Neural crest cell (in vitro differentiated cells): ENCODE data around the gene SLC13A4. TPM values are rescaled to one million over a fixed set of nuclear protein-coding genes. Genes with fewer than 3 reads are reported as not detected.

Source experiments
- DNase-seq: peaks from one replicate; pipeline ENCODE4 v3.0.0; 2021; ENCODE audit warnings: low read depth, mixed read lengths, low spot score
- H3K27ac Mint-ChIP-seq: one replicate; pipeline ENCODE4 v1.8.0; 2021; ENCODE audit warnings: mild to moderate bottlenecking, mixed read lengths; ENCODE audit not compliant: unreplicated experiment
- H3K27me3 Mint-ChIP-seq: 2 replicates; pipeline ENCODE4 v1.8.0; 2021; ENCODE audit warnings: low read depth, mild to moderate bottlenecking, mixed read lengths
- H3K36me3 Mint-ChIP-seq: 2 replicates; pipeline ENCODE4 v1.8.0; 2021; ENCODE audit warnings: low read depth, mild to moderate bottlenecking, mixed read lengths
- H3K4me1 Mint-ChIP-seq: 2 replicates; pipeline ENCODE4 v1.8.0; 2021; ENCODE audit warnings: mixed read lengths
- H3K4me3 Mint-ChIP-seq: one replicate; pipeline ENCODE4 v1.8.0; 2021; ENCODE audit warnings: mild to moderate bottlenecking, mixed read lengths
- H3K9me3 Mint-ChIP-seq: 2 replicates; pipeline ENCODE4 v1.8.0; 2021; ENCODE audit warnings: mixed read lengths
- CTCF ChIP-seq: fragments of 200-600 bp; sonication (generic); conservative IDR thresholded peaks from 2 replicates; pipeline ENCODE4 v1.5.0; 2021; ENCODE audit warnings: antibody characterized with exemption, mild to moderate bottlenecking
- total RNA-seq: library from RNA; stranded (reverse); gene quantifications from 2 replicates; pipeline ENCODE4 v1.2.1, GENCODE V29; 2021

Gene SLC13A4
- total RNA-seq, 1 donor from 2014 or later: 0.68 TPM

- Mint-ChIP-seq H3K27ac (no peak overlapping the region), H3K36me3 (no peaks in the 10 kb centered on the region), H3K27me3 (no peaks in the 10 kb centered on the region), H3K9me3 (no peaks in the 10 kb centered on the region), H3K4me3 (no peak overlapping the region), H3K4me1 (peaks cover 8% of the 10 kb centered on the region)
- no peak for DNase-seq
- no peak for TF ChIP-seq CTCF
These were observed 19.4 kb upstream of the SLC13A4 start for GRCh38 chr7:135747366-135747765.

- Mint-ChIP-seq H3K27me3 (no peaks in the 10 kb centered on the region), H3K36me3 (no peaks in the 10 kb centered on the region), H3K4me1 (peaks cover 8% of the 10 kb centered on the region), H3K9me3 (no peaks in the 10 kb centered on the region), H3K27ac (no peak overlapping the region), H3K4me3 (no peak overlapping the region)
- TF ChIP-seq CTCF: no peak
- no peak for DNase-seq
These were observed 17.8 kb upstream of the SLC13A4 start for GRCh38 chr7:135745703-135746312.

- Mint-ChIP-seq H3K36me3 (no peaks in the 10 kb centered on the region), H3K27me3 (no peaks in the 10 kb centered on the region), H3K4me1 (peaks cover 8% of the 10 kb centered on the region), H3K9me3 (no peaks in the 10 kb centered on the region), H3K27ac (no peak overlapping the region), H3K4me3 (no peak overlapping the region)
- no peak for TF ChIP-seq CTCF
- DNase-seq: no peak
These were observed 17.1 kb upstream of the SLC13A4 start for GRCh38 chr7:135744938-135745702.

- Mint-ChIP-seq H3K36me3 (no peaks in the 10 kb centered on the region), H3K9me3 (no peaks in the 10 kb centered on the region), H3K4me3 (no peak overlapping the region), H3K27ac (no peak overlapping the region), H3K27me3 (no peaks in the 10 kb centered on the region), H3K4me1 (peaks cover 8% of the 10 kb centered on the region)
- no peak for TF ChIP-seq CTCF
- no peak for DNase-seq
These were observed 16.1 kb upstream of the SLC13A4 start for GRCh38 chr7:135743907-135744731.

GRCh38 chr7:135742371-135742770 lies 14.4 kb upstream of the SLC13A4 start:
- no peak overlapping the region for H3K27ac Mint-ChIP-seq
- DNase-seq: no peak
- no peak for TF ChIP-seq CTCF
- no peaks in the 10 kb centered on the region for H3K36me3 Mint-ChIP-seq
- H3K4me1 Mint-ChIP-seq: peaks cover 8% of the 10 kb centered on the region
- H3K27me3 Mint-ChIP-seq: no peaks in the 10 kb centered on the region
- H3K9me3 Mint-ChIP-seq: no peaks in the 10 kb centered on the region
- H3K4me3 Mint-ChIP-seq: no peak overlapping the region
